ENCODE results near the gene SFTPD.
"Not testable (repeated sequence)": the region's sequence is repeated elsewhere in the genome, so short reads cannot be mapped to it uniquely, and the experiment has no call there.

DNA sequence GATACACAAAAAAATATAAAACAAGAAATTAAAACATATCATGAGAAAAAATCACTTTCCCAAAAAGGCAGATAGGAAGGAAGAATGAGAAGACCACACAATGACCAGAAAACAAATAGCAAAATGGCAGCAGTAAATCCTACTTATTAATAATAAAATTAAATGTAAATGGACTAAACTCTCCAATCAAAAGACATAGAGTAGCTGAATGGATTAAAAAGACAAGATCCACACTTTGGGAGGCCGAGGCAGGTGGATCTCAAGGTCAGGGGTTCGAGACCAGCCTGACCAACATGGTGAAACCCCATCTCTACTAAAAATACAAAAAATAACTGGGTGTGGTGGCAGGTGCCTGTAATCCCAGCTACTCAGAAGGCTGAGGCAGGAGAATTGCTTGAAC is 39.3 kb upstream of the SFTPD start:
- TF ChIP-seq, protein P1, sequence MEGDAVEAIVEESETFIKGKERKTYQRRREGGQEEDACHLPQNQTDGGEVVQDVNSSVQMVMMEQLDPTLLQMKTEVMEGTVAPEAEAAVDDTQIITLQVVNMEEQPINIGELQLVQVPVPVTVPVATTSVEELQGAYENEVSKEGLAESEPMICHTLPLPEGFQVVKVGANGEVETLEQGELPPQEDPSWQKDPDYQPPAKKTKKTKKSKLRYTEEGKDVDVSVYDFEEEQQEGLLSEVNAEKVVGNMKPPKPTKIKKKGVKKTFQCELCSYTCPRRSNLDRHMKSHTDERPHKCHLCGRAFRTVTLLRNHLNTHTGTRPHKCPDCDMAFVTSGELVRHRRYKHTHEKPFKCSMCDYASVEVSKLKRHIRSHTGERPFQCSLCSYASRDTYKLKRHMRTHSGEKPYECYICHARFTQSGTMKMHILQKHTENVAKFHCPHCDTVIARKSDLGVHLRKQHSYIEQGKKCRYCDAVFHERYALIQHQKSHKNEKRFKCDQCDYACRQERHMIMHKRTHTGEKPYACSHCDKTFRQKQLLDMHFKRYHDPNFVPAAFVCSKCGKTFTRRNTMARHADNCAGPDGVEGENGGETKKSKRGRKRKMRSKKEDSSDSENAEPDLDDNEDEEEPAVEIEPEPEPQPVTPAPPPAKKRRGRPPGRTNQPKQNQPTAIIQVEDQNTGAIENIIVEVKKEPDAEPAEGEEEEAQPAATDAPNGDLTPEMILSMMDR (IDR thresholded peaks at IDR 0.05) = not testable (repeated sequence)
- TF ChIP-seq POLR2A (IDR thresholded peaks at IDR 0.05) = not testable (repeated sequence)
